ENCODE measurements around the gene AP1M2.

The AP1M2 gene

DNA sequence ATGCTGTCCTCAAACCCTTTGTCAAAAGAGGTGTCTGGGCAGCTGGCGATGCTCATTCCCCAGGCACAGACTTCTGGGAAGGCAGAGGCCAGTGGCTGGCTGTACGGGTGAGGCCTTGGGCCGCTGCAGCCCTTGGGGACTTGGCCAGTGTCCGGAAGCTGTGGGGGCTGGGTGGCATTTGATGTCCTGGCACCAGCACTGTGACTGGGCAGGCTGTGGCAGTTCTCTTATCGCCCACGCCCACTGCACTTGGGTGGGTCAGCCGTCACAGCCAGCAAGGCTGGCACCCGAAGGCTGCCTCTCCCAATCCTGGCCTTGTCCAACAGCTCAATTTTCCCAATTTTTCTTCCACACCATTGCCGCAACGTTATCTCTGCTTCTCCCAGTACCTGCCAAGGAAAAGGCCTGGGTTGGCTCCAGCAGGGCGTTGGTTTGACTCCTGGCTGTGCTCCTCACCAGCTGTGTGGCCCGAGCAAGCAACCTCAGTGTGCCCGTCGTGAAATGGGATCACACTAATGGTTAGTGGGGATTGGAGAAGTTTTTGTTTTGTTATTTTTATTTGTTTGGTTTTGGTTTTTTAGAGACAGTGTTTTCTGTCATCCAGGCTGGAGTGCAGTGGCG is 25.5 kb upstream of the AP1M2 start:
- FAIRE-seq (no peak), DNase-seq (ENCODE audit: insufficient read length, low spot score) (no peak)
- TF ChIP-seq POLR2A (IDR thresholded peaks at IDR 0.05; ENCODE audit: low read depth, low read length): no peak

DNA sequence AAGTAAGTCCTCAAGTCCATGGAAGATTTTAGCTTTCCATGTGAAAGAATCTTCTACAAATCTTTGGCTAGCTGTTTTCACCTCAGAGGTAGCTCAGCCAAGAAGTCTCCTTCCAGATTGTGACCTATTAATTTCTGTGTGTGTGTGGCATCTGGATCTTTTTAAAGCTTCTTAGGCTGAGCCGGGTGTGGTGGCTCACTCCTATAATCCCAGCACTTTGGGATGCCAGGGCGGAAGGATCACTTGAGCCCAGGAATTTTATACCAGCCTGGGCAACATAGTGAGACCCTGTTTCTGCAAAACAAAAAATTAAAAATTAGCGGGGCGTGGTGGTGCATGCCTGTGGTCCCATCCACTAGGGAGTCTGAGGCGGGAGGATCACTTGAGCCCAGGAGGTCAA is 24.8 kb upstream of the AP1M2 start:
- FAIRE-seq (no peak), DNase-seq (ENCODE audit: insufficient read length, low spot score) (no peak)
- no peak for TF ChIP-seq POLR2A (IDR thresholded peaks at IDR 0.05; ENCODE audit: low read depth, low read length)

DNA sequence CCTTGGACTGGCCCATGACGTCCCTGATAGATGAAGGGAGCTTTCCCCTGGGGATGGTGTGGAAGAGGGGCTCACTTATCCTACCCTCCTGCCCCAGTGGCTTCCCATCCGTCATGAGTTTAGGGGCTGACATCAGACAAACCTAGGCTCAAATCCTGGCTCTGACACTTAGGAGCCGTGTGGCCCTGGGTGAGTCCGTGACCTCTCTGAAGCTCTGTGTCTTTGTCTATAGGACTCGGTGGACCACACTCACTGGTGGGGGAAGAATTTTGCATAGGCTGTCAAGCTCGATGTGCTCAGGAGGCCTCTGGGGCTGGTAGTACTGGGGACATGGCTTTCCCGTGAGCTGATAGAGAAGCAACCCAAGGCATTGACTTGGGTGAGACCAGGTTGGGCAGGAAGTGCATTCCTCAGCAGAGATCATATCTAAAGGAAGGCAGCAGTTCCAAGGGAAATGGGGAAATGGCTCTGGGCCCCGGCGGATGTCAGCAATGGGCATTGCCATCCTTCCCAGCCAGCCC is 17.4 kb upstream of the AP1M2 start:
- no peak for TF ChIP-seq POLR2A (IDR thresholded peaks at IDR 0.05; ENCODE audit: low read depth, low read length)
- FAIRE-seq (no peak), DNase-seq (ENCODE audit: insufficient read length, low spot score) (no peak)

DNA sequence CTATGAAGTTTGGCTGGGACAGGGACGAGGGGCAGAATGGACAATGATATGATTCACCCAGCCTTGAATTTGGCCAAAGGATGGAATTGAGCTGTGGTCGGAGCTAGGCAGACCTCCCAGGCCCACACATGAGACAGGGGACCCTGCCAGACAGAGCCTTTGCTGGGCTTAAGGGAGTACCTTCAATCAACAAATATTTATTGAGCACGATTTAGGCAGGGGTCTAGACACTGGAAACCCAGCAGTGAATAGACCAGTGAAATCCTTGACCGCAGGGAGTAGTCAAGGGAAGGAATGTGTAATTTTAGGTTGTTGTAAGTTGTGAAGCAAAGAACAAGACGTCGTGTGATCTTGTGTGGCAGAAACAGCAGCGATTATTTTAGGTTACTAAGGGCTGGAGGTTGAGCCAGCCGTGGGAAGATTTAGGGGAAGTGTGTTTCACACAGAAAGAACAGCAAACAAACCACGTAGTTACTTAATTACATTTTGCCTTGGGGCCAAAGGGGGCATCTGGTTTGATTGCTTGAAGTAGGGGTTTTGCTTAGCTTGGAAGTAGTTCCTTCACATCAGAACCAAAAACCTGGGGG is 16.9 kb upstream of the AP1M2 start:
- TF ChIP-seq POLR2A (IDR thresholded peaks at IDR 0.05; ENCODE audit: low read depth, low read length): no peak
- DNase-seq (ENCODE audit: insufficient read length, low spot score): no peak
- FAIRE-seq: no peak

DNA sequence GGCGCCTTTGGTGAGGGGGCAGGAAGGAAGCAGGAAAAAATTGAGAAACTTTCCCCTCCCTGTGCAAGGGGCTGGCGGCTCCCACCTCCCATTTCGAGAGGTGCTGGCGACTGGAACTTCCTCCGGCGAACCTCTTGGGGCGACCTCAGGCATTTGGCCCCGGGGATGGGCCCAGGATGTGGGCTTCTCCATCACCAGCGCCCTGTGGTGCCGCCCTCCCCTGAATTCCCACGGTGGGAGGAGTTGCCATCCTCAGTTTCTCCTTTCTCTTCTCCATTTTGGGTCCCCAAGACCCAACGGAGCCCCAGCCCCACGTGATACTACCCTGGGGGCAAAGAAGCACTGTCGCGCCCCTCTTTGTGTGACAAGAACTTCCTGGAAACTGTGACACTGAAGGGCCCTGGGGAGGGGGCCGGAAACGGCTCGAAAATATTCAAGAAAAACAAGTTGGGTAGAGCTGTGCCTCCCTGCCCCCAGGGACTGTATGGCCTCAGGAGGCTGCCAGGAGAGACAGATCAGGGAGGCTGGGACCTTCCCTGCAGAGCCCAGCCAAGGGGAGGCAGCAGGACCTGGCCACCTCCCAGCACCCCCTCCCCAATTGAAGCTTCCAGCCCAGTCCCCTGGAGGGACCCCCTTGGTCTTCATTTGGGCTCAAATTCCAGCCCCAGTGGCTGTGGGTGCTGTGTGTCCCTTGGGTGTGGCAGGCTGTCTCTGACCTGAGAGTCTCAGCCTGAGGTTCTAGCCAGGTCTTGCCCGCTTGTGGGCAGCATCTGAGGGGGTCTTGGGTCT is 16.2 kb upstream of the AP1M2 start:
- FAIRE-seq (no peak), DNase-seq (ENCODE audit: insufficient read length, low spot score) (no peak)
- no peak for TF ChIP-seq POLR2A (IDR thresholded peaks at IDR 0.05; ENCODE audit: low read depth, low read length)

DNA sequence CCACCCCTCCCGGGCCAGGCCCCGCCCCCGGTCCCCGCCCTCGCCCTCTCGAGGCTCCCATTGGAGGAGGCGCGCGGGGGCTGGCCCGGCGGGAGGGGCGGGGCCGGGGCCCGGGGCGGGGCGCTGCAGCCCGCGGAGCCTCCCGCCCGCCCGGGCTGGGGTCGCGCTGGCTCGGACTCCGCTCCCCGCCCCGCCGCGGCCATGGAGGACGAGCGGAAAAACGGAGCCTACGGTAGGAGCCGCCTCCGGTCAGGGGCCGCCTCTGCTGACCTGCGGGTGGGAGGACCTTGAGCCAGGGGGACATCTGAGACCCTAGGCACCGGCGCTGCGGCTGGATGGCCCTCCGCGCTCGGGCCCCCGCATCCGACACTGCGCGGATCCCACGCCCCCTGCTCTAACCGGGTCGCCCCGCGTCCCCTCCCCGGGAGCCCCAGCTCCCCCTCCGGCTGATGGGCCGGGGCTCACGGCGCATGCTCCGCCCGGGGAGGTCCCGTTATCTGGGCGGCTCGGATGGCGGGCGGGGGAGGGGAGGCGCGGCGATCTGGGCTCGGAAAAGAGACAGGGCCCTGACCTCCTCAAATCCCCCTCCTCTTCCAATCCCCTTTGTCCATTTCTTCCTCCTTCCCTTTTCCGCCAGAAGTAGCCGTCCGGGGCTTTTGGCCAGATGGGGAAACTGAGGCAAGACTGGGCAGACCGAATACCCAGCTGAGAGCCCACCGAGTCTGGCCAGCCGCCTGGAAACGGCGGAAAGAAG is 15.4 kb upstream of the AP1M2 start:
- FAIRE-seq (no peak), DNase-seq (ENCODE audit: insufficient read length, low spot score) (peak; percentile 87)
- 0 out of 2 replicates have a peak, but pooled peaks have one; percentile 35 for TF ChIP-seq POLR2A (IDR thresholded peaks at IDR 0.05; ENCODE audit: low read depth, low read length)

DNA sequence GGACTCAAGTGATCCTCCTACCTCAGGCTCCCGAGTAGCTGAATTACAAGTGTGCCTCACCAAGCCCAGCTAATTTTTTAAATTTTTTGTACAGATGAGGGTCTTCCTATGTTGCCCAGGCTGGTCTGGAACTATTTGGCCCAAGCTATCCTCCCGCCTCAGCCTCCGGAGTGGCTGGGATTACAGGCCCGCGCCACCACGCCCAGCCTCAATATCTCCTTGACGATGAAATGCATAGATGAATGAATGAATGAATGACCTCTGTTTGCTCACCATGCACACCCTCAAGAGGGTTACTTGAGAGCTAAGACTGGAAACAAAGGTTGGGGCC is 14.9 kb upstream of the AP1M2 start:
- no peak for FAIRE-seq
- no peak for TF ChIP-seq POLR2A (IDR thresholded peaks at IDR 0.05; ENCODE audit: low read depth, low read length)
- DNase-seq (ENCODE audit: insufficient read length, low spot score): no peak

DNA sequence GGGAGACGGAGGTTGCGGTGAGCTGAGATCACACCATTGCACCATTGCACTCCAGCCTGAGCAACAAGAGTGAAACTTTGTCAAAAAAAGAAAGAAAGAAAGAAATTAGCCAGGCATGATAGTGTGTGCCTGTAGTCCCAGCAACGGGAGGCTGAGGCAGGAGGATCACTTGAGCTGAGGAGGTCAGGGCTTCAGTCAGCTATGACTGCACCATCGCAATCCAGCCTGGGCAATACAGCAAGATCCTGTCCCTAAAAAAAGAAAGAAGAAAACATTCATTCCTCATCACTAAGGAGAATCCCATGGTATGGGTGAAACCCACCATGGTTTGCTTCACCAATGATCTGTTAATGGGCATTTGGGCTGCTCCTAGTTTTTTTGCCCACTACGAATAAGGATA is 13.0 kb upstream of the AP1M2 start:
- no peak for TF ChIP-seq POLR2A (IDR thresholded peaks at IDR 0.05; ENCODE audit: low read depth, low read length)
- FAIRE-seq (no peak), DNase-seq (ENCODE audit: insufficient read length, low spot score) (no peak)

DNA sequence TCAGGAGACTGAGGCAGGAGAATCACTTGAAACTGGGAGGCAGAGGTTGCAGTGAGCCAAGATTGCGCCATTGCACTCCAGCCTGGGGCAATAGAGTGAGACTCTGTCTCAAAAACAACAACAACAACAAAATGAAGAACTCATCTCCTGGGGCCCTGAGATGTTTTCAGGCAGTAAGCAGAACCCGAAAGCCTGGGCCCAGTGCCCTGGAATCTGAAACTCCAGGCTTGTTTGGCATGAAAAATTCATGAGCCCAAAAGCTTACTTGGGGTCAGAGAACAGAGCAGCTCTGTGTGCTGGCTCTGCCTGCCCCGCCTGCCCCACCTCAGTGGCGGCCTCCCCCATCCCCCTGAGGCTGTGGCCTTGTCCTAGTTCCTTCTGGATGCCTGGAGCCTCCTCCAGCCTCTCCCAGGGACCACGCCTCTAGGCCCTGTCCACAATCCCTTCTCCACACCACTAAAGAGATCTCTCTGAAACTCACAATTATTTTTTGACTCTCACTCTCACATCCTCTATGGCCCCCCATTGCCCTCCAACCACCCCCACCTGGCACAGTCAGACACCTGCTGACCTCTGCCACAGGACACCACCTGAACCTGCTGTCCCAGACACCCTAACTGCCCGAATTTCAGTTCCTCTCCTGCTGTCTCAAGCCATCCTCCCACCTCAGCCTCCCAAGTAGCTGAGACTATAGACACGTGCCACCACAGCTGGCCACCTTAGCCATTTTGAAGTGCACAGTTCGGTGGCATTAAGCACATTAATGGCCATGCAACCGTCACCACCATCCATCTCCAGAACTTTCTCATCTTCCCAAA is 6.9 kb upstream of the AP1M2 start:
- no peak for DNase-seq (ENCODE audit: insufficient read length, low spot score)
- no peak for TF ChIP-seq POLR2A (IDR thresholded peaks at IDR 0.05; ENCODE audit: low read depth, low read length)
- no peak for FAIRE-seq

DNA sequence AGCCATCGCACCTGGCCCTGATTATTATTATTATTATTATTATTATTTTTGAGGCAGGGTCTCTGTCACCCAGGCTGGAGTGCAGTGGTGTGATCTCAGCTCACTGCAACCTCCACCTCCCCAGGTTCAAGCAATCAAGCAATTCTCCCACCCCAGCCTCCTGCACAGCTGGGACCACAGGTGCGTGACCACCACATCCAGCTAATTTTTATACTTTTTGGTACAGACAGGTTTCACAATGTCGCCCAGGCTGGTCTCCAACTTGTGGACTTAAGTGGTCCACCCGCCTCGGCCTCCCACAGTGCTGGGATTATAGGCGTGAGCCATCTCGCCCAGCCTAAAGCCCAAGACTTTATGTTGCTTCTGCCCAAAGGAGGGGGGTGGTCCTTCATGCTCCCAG is 6.0 kb upstream of the AP1M2 start:
- no peak for TF ChIP-seq POLR2A (IDR thresholded peaks at IDR 0.05; ENCODE audit: low read depth, low read length)
- FAIRE-seq (no peak), DNase-seq (ENCODE audit: insufficient read length, low spot score) (no peak)

DNA sequence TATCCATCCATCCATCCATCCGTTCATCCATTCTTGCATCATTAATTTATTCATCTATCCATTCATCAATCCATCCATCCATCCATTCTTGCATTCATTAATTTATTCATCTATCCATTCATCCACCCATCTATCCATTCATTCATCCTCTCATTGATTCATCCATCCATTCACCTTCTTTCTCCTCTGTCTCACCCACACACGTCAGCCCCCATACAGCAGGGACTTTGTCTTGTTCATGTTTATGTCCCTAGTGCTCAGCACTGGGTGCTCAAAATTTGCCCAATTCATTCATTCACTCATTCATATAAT is 683 bp upstream of the AP1M2 start:
- DNase-seq (ENCODE audit: insufficient read length, low spot score) (no peak), FAIRE-seq (no peak)
- TF ChIP-seq POLR2A (IDR thresholded peaks at IDR 0.05; ENCODE audit: low read depth, low read length): no peak

DNA sequence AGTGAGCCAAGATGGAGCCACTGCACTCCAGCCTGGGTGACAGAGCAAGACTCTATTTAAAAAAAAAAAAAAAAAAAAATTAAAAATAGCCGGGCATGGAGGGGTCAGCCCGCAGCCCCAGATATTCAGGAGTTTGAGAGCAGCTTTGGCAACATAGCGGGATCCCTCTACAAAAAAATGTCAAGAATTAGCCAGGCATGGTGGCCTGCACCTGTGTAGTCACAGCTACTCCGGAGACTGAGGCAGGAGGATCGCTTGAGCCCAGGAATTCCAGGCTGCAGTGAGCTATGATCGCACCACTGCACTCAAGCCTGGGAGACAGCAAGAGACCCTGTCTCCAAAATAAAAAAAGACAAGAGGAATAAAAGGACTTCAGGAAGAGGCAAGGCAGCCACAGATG is 716 bp downstream of the AP1M2 start:
- DNase-seq (ENCODE audit: insufficient read length, low spot score) (no peak), FAIRE-seq (no peak)
- TF ChIP-seq POLR2A (IDR thresholded peaks at IDR 0.05; ENCODE audit: low read depth, low read length): no peak

DNA sequence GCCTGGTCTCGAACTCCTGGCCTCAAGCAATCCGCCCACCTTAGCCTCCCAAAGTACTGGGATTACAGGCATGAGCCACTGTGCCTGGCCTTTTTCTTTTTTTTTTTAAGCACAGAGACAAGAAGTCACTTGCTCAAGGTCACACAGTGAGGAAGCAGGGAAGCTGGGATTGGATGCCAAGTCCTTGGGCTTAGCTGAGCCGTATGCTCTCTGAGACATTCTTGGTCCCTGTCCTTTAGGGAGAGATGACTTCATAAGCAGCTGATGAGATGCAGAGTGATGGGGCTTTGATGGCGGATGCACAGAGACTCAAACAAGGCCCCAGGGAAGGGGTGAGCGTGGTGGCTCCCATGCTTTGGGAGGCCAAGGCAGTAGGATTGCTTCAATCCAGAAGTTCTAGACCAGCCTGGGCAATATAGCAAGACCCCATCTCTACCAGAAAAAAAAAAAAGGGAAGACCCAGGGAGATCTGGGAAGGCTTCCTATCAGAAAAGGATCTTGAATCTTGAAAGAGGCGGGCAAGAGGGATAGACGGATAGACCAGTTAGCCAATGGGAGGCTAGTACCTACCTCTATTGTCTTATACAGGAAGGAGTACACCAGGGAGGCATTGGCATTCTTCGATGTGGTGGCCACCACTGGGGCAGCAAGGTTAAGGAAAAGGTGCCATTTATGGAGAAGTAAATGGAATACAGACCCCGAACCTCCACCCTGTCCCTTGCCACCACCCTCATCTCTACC is 3.9 kb downstream of the AP1M2 start:
- no peak for TF ChIP-seq POLR2A (IDR thresholded peaks at IDR 0.05; ENCODE audit: low read depth, low read length)
- FAIRE-seq (no peak), DNase-seq (ENCODE audit: insufficient read length, low spot score) (no peak)

All from H54 (cell line).